Suprapubic skin (tissue), 4 donors: ENCODE data around the gene EEF1AKMT4. TPM values are rescaled to one million over a fixed set of nuclear protein-coding genes. Genes with fewer than 3 reads are reported as not detected.

Experiments used
- DNase-seq, 2 donors: peaks; one replicate each; pipeline ENCODE4 v3.0.0-alpha.2; 2019; ENCODE audit warnings: low spot score in 2 of 2
- H3K27ac ChIP-seq: fragments of 200-600 bp; sonication (generic); one replicate; pipeline ENCODE4 v1.5.1; 2019
- H3K27me3 ChIP-seq: fragments of 200-600 bp; sonication (generic); one replicate; pipeline ENCODE4 v1.5.1; 2019
- H3K36me3 ChIP-seq: fragments of 200-600 bp; sonication (generic); one replicate; pipeline ENCODE4 v1.5.1; 2019
- H3K4me1 ChIP-seq: fragments of 200-600 bp; sonication (generic); one replicate; pipeline ENCODE4 v1.5.1; 2019
- H3K4me3 ChIP-seq: fragments of 200-600 bp; sonication (generic); one replicate; pipeline ENCODE4 v1.5.1; 2019; ENCODE audit warnings: mild to moderate bottlenecking
- H3K9me3 ChIP-seq: fragments of 200-600 bp; sonication (generic); one replicate; pipeline ENCODE4 v1.5.1; 2019
- CTCF ChIP-seq, 2 donors: fragments of 200-600 bp in 1 of 2; fragments of 450-650 bp in 1 of 2; sonication (generic) in 1 of 2; IDR thresholded peaks; one replicate each; pipeline ENCODE4 v1.5.1; 2016 to 2019; ENCODE audit warnings: antibody characterized with exemption in 2 of 2, mild to moderate bottlenecking in 1 of 2, moderate library complexity in 1 of 2
- EP300 ChIP-seq: sonication (generic); formaldehyde crosslinking; IDR thresholded peaks from one replicate; pipeline ENCODE4 v1.6.1; 2017; ENCODE audit warnings: antibody characterized with exemption
- POLR2A ChIP-seq, 2 donors: fragments of 450-650 bp; IDR thresholded peaks; one replicate each; pipeline ENCODE4 v1.6.1; 2017; ENCODE audit warnings: antibody characterized with exemption in 2 of 2, mild to moderate bottlenecking in 2 of 2, moderate library complexity in 2 of 2
- POLR2AphosphoS5 ChIP-seq, 3 donors: sonication (generic); formaldehyde crosslinking; IDR thresholded peaks; one replicate each; pipeline ENCODE4 v1.6.1; 2017; ENCODE audit warnings: antibody characterized with exemption in 3 of 3
- WGBS: methylation state at CpG from one replicate; pipeline ENCODE4 v1.1.5; 2018; 5-methylcytosine and 5-hydroxymethylcytosine counted together
- total RNA-seq, 4 donors: library from RNA; depleted of rRNA; stranded (reverse); fragments of >200 nt; gene quantifications; one replicate each; pipeline ENCODE4 v1.1.0, GENCODE V29; 2016

The EEF1AKMT4 gene
- total RNA-seq, 4 donors from 2014 or later = 4.3 to 11.8 (median 10.0) TPM

GRCh38 chr3:184275961-184276910 is 26.8 kb downstream of the EEF1AKMT4 start, which contains the start of gene ECE2:
Gene ECE2, plus strand, starts transcription at chr3:184276022. Its CDS starts 132 bp downstream, at chr3:184276154.
- 18% methylated on average over 49 of the region's 65 CpGs for WGBS
- H3K27me3 ChIP-seq = peaks cover 42% of the 10 kb centered on the region
- H3K36me3 ChIP-seq = no peaks in the 10 kb centered on the region
- H3K9me3 ChIP-seq = no peaks in the 10 kb centered on the region
- H3K4me1 ChIP-seq = peaks cover 5% of the 10 kb centered on the region
- peak within 1 kb of the TSS; percentile 9 for H3K4me3 ChIP-seq
- no peak for TF ChIP-seq CTCF (IDR thresholded peaks at IDR 0.05)
- no peak for TF ChIP-seq POLR2AphosphoS5 (IDR thresholded peaks at IDR 0.05)
- TF ChIP-seq POLR2A (IDR thresholded peaks at IDR 0.05) = no peak
- no peak for TF ChIP-seq EP300
- DNase-seq = no peak
- H3K27ac ChIP-seq = no peak within 1 kb of the TSS

GRCh38 chr3:184277366-184277765 is 27.9 kb downstream of the EEF1AKMT4 start:
- DNase-seq = no peak
- TF ChIP-seq POLR2AphosphoS5 (IDR thresholded peaks at IDR 0.05) (no peak), EP300 (no peak), POLR2A (IDR thresholded peaks at IDR 0.05) (no peak), CTCF (IDR thresholded peaks at IDR 0.05) (no peak)
- peaks cover 42% of the 10 kb centered on the region for H3K27me3 ChIP-seq
- H3K9me3 ChIP-seq = no peaks in the 10 kb centered on the region
- no peak overlapping the region for H3K27ac ChIP-seq
- no peaks in the 10 kb centered on the region for H3K36me3 ChIP-seq
- peaks cover 5% of the 10 kb centered on the region for H3K4me1 ChIP-seq
- H3K4me3 ChIP-seq = no peak overlapping the region
- WGBS = 88% methylated on average over 2 of the region's 6 CpGs

GRCh38 chr3:184282941-184283340 is 33.5 kb downstream of the EEF1AKMT4 start:
- Histone ChIP-seq H3K36me3 (no peaks in the 10 kb centered on the region), H3K4me3 (no peak overlapping the region), H3K27me3 (peaks cover 8% of the 10 kb centered on the region), H3K9me3 (no peaks in the 10 kb centered on the region), H3K27ac (no peak overlapping the region), H3K4me1 (no peaks in the 10 kb centered on the region)
- TF ChIP-seq POLR2A (IDR thresholded peaks at IDR 0.05) (no peak), EP300 (no peak), POLR2AphosphoS5 (IDR thresholded peaks at IDR 0.05) (no peak), CTCF (IDR thresholded peaks at IDR 0.05) (no peak)
- 86% methylated on average over 4 of the region's 4 CpGs for WGBS
- DNase-seq = no peak

GRCh38 chr3:184283681-184284080 is 34.2 kb downstream of the EEF1AKMT4 start:
- no peak for TF ChIP-seq POLR2AphosphoS5 (IDR thresholded peaks at IDR 0.05)
- no peak for TF ChIP-seq EP300
- TF ChIP-seq POLR2A (IDR thresholded peaks at IDR 0.05) = no peak
- no peak for TF ChIP-seq CTCF (IDR thresholded peaks at IDR 0.05)
- no peak overlapping the region for H3K27ac ChIP-seq
- H3K9me3 ChIP-seq = no peaks in the 10 kb centered on the region
- peaks cover 8% of the 10 kb centered on the region for H3K27me3 ChIP-seq
- no peak for DNase-seq
- no peaks in the 10 kb centered on the region for H3K36me3 ChIP-seq
- no peak overlapping the region for H3K4me3 ChIP-seq
- 89% methylated on average over 8 of the region's 8 CpGs for WGBS
- no peaks in the 10 kb centered on the region for H3K4me1 ChIP-seq

GRCh38 chr3:184284696-184285095 is 35.2 kb downstream of the EEF1AKMT4 start:
- TF ChIP-seq CTCF (IDR thresholded peaks at IDR 0.05) = no peak
- TF ChIP-seq POLR2AphosphoS5 (IDR thresholded peaks at IDR 0.05) = no peak
- TF ChIP-seq EP300 = no peak
- no peak for TF ChIP-seq POLR2A (IDR thresholded peaks at IDR 0.05)
- H3K4me1 ChIP-seq = no peaks in the 10 kb centered on the region
- H3K4me3 ChIP-seq = no peak overlapping the region
- no peak for DNase-seq
- H3K27ac ChIP-seq = no peak overlapping the region
- peaks cover 14% of the 10 kb centered on the region for H3K27me3 ChIP-seq
- no peaks in the 10 kb centered on the region for H3K36me3 ChIP-seq
- 25% methylated on average over 4 of the region's 4 CpGs for WGBS
- no peaks in the 10 kb centered on the region for H3K9me3 ChIP-seq
